HS-5 (cell line): Measurements from ENCODE around the gene SLC6A9.

ENCODE experiments used
- DNase-seq: peaks from one replicate; pipeline ENCODE4 v3.0.0-alpha.2; 2012; ENCODE audit warnings: low read depth

SLC6A9 gene

GRCh38 chr1:44002165-44002564, 29.1 kb downstream of the SLC6A9 start:
- no peak for DNase-seq

- no peak for DNase-seq
Observed at GRCh38 chr1:44000122-44000665, 31.1 kb downstream of the SLC6A9 start.

- DNase-seq = no peak
Observed at GRCh38 chr1:43999455-43999854, 31.8 kb downstream of the SLC6A9 start.

- DNase-seq = no peak
Observed at GRCh38 chr1:43998000-43998378, 33.3 kb downstream of the SLC6A9 start.

- no peak for DNase-seq
Observed at GRCh38 chr1:43997295-43997999, 33.8 kb downstream of the SLC6A9 start.

GRCh38 chr1:43996733-43997115, 34.5 kb downstream of the SLC6A9 start:
- no peak for DNase-seq

- DNase-seq = no peak
Observed at GRCh38 chr1:43995984-43996732, 35.1 kb downstream of the SLC6A9 start.

GRCh38 chr1:43994794-43995790, 36.2 kb downstream of the SLC6A9 start:
- DNase-seq = no peak

GRCh38 chr1:43994071-43994470, 37.2 kb downstream of the SLC6A9 start:
- no peak for DNase-seq

GRCh38 chr1:43993206-43993914, 37.9 kb downstream of the SLC6A9 start:
- no peak for DNase-seq

GRCh38 chr1:43992232-43992995, 38.8 kb downstream of the SLC6A9 start:
- DNase-seq = no peak

GRCh38 chr1:43991476-43992231, 39.6 kb downstream of the SLC6A9 start, which contains the start of gene CCDC24:
Gene CCDC24 (plus strand): TSS chr1:43991599. CDS start chr1:43991879, 280 bp downstream.
- DNase-seq = peak; percentile 56

- no peak for DNase-seq
Observed at GRCh38 chr1:43991200-43991475, 40.1 kb downstream of the SLC6A9 start.

- no peak for DNase-seq
Observed at GRCh38 chr1:43990271-43991199, 40.7 kb downstream of the SLC6A9 start.

GRCh38 chr1:43987159-43987902, 43.9 kb downstream of the SLC6A9 start:
- no peak for DNase-seq

GRCh38 chr1:43986712-43987111, 44.5 kb downstream of the SLC6A9 start:
- no peak for DNase-seq

- DNase-seq = no peak
Observed at GRCh38 chr1:43985984-43986595, 45.2 kb downstream of the SLC6A9 start.

- no peak for DNase-seq
Observed at GRCh38 chr1:43984855-43985254, 46.4 kb downstream of the SLC6A9 start.
